Ovary (tissue), 3 donors: ENCODE measurements around the gene SVEP1.

Source experiments
- CTCF ChIP-seq, 3 donors: fragments of 450-650 bp in 2 of 3; fragments of 200-600 bp in 1 of 3; IDR thresholded peaks; one replicate each; pipeline versions ENCODE4 v1.5.1 to v1.8.0; 2016 to 2022; ENCODE audit warnings: antibody characterized with exemption in 3 of 3, mild to moderate bottlenecking in 1 of 3
- EP300 ChIP-seq: sonication (generic); formaldehyde crosslinking; IDR thresholded peaks from one replicate; pipeline ENCODE4 v1.6.1; 2017; ENCODE audit warnings: antibody characterized with exemption
- POLR2A ChIP-seq: fragments of 450-650 bp; IDR thresholded peaks from one replicate; pipeline ENCODE4 v1.6.1; 2017; ENCODE audit warnings: antibody characterized with exemption, mild to moderate bottlenecking, moderate library complexity
- donor health status: DM: no; HTN: no; CAD: no.

GRCh38 chr9:110620726-110621125 lies 41.2 kb upstream of the SVEP1 start:
- no peak for TF ChIP-seq CTCF (IDR thresholded peaks at IDR 0.05)
- no peak for TF ChIP-seq POLR2A
- no peak for TF ChIP-seq EP300
